Measurements from ENCODE around the gene SBF2. TPM values are rescaled to one million over a fixed set of nuclear protein-coding genes. Genes with fewer than 3 reads are reported as not detected.
"Not testable (repeated sequence)": the region's sequence is repeated elsewhere in the genome, so short reads cannot be mapped to it uniquely, and the experiment has no call there.

SBF2 gene
- total RNA-seq, 2 donors from 2014 or later = 22.8 to 23.9 TPM

GRCh38 chr11:9914064-9914463 is 380.0 kb downstream of the SBF2 start:
- no peaks in the 10 kb centered on the region for H3K36me3 ChIP-seq
- no peak overlapping the region for H3K27ac ChIP-seq
- H3K9me3 ChIP-seq = no peaks in the 10 kb centered on the region
- no peak overlapping the region for H3K4me3 ChIP-seq
- H3K4me1 ChIP-seq = no peaks in the 10 kb centered on the region
- no peak for DNase-seq (ENCODE audit: low spot score)
- TF ChIP-seq CTCF (IDR thresholded peaks at IDR 0.05) = no peak
- H3K27me3 ChIP-seq = no peaks in the 10 kb centered on the region

- no peaks in the 10 kb centered on the region for H3K9me3 ChIP-seq
- no peak overlapping the region for H3K27ac ChIP-seq
- H3K4me3 ChIP-seq = no peak overlapping the region
- H3K27me3 ChIP-seq = no peaks in the 10 kb centered on the region
- H3K36me3 ChIP-seq = no peaks in the 10 kb centered on the region
- no peaks in the 10 kb centered on the region for H3K4me1 ChIP-seq
- TF ChIP-seq CTCF (IDR thresholded peaks at IDR 0.05) = no peak
- no peak for DNase-seq (ENCODE audit: low spot score)
Observed at GRCh38 chr11:9905960-9906791, 387.8 kb downstream of the SBF2 start.

GRCh38 chr11:9905501-9905951 is 388.5 kb downstream of the SBF2 start:
- H3K4me1 ChIP-seq = no peaks in the 10 kb centered on the region
- TF ChIP-seq CTCF (IDR thresholded peaks at IDR 0.05) = no peak
- H3K9me3 ChIP-seq = no peaks in the 10 kb centered on the region
- no peaks in the 10 kb centered on the region for H3K27me3 ChIP-seq
- no peak overlapping the region for H3K4me3 ChIP-seq
- H3K36me3 ChIP-seq = no peaks in the 10 kb centered on the region
- DNase-seq (ENCODE audit: low spot score) = no peak
- H3K27ac ChIP-seq = no peak overlapping the region

GRCh38 chr11:9903579-9903978 is 390.4 kb downstream of the SBF2 start:
- Histone ChIP-seq H3K36me3 (no peaks in the 10 kb centered on the region), H3K4me1 (no peaks in the 10 kb centered on the region), H3K4me3 (no peak overlapping the region), H3K27ac (no peak overlapping the region), H3K9me3 (no peaks in the 10 kb centered on the region), H3K27me3 (no peaks in the 10 kb centered on the region)
- TF ChIP-seq CTCF (IDR thresholded peaks at IDR 0.05) = no peak
- DNase-seq (ENCODE audit: low spot score) = no peak

- Histone ChIP-seq H3K9me3 (no peaks in the 10 kb centered on the region), H3K4me3 (no peak overlapping the region), H3K27ac (no peak overlapping the region), H3K27me3 (no peaks in the 10 kb centered on the region), H3K4me1 (no peaks in the 10 kb centered on the region), H3K36me3 (no peaks in the 10 kb centered on the region)
- TF ChIP-seq CTCF (IDR thresholded peaks at IDR 0.05) = no peak
- DNase-seq (ENCODE audit: low spot score) = no peak
Observed at GRCh38 chr11:9901943-9902342, 392.1 kb downstream of the SBF2 start.

- H3K4me3 ChIP-seq; DNase-seq (ENCODE audit: low spot score); H3K9me3 ChIP-seq: not testable (repeated sequence)
Observed at GRCh38 chr11:9900253-9900652, 393.8 kb downstream of the SBF2 start.

More at GRCh38 chr11:9900253-9900652, 393.8 kb downstream of the SBF2 start:
- not testable (repeated sequence) for H3K36me3 ChIP-seq, H3K27me3 ChIP-seq, H3K27ac ChIP-seq, H3K4me1 ChIP-seq
